Pulmonary artery endothelial cell (primary cell): ENCODE data around the gene FBN2. TPM values are rescaled to one million over a fixed set of nuclear protein-coding genes. Genes with fewer than 3 reads are reported as not detected.
"Not testable (repeated sequence)": the region's sequence is repeated elsewhere in the genome, so short reads cannot be mapped to it uniquely, and the experiment has no call there.

Experiments
- DNase-seq: peaks from one replicate; pipeline ENCODE4 v3.0.0-alpha.2; 2011; ENCODE audit warnings: low read depth, low spot score
- total RNA-seq: library from RNA; depleted of rRNA; stranded (reverse); fragments of >200 nt; gene quantifications from 2 replicates; pipeline ENCODE4 v1.2.3, GENCODE V29; 2014

Gene FBN2
- total RNA-seq, 1 donor from 2014 or later = 73.7 TPM

DNA sequence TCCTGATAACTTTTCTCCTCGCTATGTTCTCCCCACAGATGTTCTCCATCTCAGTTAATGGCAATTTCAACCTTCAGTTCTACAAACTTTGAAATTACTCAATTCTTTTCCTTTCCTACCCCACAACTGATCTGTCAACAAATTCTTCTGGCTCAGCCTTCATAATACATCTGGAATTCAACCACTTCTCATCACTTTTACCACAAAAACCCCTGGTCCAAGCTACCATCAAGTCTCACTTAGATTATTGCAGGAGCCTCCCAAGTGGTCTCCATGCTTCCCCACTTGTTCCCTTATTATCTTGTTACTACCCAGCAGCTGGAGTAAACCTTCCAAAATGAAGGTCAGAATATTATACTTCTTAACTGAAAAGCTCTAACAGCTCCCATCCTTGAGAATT, 110.1 kb downstream of the FBN2 start:
- DNase-seq = no peak

GRCh38 chr5:128426090-128426534, 111.9 kb downstream of the FBN2 start:
- DNase-seq = no peak

GRCh38 chr5:128424646-128425045, 113.4 kb downstream of the FBN2 start:
- DNase-seq = no peak

DNA sequence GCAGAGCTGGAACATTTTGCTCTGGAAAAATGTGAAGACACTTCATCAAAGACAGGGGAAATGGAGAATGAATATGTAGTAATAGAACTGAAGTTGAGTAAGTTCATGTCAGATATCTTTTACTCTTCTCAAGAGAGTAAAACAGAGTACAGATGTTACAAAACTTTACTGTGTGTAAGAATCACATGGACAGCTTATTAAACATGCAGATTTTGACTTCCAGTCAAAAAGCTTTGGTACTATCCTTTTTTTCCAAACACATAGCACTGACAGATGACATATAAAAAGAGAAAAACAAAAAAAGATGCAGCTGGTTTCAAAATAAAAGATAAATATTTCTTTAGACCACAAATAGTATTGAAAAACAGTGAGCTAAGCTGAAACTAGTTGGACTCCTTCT, 115.4 kb downstream of the FBN2 start:
- no peak for DNase-seq

GRCh38 chr5:128414469-128414868, 123.6 kb downstream of the FBN2 start:
- DNase-seq = no peak

GRCh38 chr5:128413356-128413755, 124.7 kb downstream of the FBN2 start:
- DNase-seq = no peak

GRCh38 chr5:128412145-128412930, 125.7 kb downstream of the FBN2 start:
- no peak for DNase-seq

- no peak for DNase-seq
Observed at GRCh38 chr5:128409166-128409800, 128.8 kb downstream of the FBN2 start.

DNA sequence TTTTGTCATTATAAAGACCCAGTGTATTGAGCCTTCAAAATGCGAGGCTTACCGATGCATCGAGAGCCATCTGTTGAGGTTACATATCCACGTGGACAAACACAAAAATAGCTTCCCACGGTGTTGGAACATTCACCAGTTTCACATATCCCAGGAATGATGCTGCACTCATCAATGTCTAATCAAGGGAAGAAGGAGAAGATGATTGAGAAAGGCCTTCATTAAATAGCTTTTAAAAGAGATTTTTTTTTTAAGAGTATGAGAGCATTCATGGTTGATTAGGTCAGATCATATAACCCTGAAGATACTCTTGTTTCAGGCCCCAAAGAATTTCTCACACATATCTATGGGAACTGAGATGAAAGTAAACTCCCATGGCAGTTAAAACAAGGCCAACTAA, 129.4 kb downstream of the FBN2 start:
- DNase-seq = no peak

DNA sequence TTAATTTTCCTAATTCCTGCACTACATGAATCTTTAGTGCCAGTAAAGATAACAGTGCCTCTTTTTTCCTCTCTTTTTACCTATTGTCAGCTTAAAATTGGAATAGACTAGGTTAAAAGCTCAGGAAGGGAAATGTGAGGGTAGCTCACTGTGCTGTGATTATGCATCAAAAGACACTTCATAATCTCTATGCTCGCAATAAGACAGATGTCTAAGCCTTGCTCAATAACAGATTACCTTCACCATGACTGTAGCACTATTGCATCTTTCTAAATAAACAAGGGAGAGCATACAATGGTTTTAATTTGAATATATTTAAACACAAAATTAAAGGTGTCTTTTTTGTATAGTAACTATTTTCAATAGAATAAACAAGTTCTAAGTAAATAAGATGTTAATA, 130.1 kb downstream of the FBN2 start:
- DNase-seq = no peak

- no peak for DNase-seq
Observed at GRCh38 chr5:128406803-128407202, 131.2 kb downstream of the FBN2 start.

DNA sequence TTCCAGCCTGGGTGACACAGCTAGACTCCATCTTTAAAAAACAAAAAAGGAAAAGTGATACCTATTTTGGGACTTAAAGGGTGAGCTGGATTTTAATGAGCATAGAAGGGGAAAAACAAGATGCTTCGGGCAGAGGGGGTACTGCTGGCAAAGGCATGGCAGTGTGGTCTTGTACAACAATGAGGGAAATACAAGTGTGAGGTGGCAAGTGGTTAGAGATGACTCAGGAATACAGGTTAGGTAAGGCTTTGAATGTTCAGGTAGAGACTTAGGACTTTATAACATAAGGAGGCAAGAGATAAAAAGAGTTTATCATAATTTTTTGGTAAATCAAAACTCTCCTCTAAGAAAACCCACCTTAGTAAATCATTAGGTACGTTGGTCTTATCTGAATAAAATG, 132.9 kb downstream of the FBN2 start:
- no peak for DNase-seq

DNA sequence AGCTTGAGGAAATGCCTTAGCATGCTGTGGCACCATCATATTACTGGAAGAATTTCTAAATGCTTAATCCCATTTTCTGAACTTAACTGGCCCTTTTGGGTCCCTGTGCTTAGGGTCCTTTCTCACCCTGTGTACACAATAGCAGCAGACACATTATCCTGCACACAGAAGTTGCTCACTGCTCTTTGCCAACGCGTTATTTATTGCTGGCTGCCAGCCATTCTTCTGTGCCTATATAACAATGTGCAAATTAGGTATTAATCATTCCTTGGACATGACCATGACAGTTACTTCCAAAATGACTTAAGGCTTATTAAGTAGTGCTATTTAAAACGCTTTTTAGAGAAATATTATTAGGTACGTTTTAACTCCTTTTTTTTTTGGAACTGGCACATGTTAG, 134.7 kb downstream of the FBN2 start:
- no peak for DNase-seq

- no peak for DNase-seq
Observed at GRCh38 chr5:128402506-128402905, 135.5 kb downstream of the FBN2 start.

DNA sequence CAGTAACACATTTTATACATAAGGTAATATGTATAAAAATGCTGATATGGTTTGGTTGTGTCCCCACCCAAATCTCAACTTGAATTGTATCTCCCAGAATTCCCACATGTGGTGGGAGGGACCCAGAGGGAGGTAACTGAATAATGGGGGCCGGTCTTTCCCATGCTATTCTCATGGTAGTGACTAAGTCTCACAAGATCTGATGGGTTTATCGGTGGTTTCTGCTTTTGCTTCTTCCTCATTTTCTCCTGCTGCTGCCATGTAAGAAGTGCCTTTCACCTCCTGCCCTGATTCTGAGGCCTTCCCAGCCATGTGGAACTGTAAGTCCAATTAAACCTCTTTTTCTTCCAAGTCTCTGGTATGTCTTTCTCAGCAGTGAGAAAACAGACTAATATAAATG, 137.3 kb downstream of the FBN2 start:
- not testable (repeated sequence) for DNase-seq

GRCh38 chr5:128399111-128399510, 138.9 kb downstream of the FBN2 start:
- DNase-seq = no peak

DNA sequence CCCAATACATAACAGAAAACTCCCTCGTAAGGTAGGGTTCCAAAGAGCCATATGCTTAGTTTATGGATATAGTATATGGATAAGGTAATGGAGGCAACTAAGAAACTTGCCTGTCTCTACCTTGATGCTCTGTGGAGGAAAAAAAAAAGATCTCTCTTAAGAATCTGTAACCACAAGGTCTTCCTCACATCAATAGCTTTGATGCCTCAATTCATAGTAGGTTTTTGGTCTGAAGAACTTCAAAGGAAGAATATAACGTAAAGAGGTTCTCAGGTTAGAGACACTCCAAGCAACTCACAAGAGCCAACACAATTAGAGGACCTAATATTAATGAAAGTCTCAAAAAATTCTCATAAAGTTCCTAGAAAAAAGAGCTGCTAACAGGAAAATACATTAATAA, 140.2 kb downstream of the FBN2 start:
- DNase-seq = no peak

DNA sequence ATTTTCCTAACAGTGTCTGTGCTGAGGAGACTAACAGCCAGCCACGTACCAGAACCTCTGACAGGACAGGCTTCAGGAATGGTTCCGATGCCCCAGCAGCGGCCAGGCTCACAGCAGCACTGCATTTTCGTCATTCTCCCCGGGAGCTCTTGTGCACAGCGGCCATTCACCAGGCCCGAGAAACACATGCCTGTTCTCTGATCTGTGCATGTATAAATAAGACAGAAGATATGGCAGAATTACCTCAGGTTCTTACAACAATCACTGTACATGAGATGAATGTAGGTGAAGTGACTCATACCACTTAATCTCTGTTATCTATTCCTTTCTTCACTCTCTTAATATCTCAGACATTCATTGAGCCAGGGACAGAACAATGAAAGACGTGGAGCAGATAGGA, 143.0 kb downstream of the FBN2 start:
- DNase-seq = no peak

DNA sequence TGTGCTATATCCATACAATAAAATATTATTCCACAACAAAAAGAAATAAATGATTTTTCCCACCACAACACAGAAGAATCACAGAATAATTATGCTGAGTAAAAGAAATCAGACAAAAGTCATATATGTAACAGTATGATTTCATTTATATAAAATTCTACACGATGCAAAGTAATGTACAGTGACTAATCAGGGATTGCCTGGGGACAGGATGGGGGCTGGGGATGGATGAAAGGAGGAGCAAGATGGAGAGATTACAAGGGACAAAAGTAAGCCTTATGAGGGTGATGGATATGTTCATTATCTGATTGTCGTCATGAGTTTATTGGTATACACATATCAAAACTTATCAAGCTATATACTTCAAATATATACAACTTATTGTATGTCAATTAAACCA, 154.0 kb downstream of the FBN2 start:
- no peak for DNase-seq

DNA sequence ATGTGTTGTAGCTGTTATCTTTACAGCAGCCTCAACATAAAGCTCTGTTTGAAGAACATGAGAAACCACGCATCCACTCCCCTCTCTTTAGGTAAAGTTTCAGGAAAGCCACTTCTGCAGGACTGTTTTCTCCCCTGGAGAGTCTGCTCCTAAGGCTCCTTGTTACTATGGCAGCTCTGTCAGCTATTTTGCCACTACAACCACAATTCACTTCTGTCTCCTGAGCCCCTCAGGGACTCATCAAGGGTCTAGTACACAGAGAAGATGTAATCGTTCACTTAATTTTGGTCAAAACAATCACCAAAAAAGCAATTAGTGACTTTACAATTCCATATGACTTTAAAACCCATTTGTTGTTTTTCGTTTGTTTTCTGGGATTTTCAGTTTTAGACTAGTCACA, 157.7 kb downstream of the FBN2 start:
- DNase-seq = no peak

GRCh38 chr5:128378632-128379031, 159.4 kb downstream of the FBN2 start:
- DNase-seq = no peak

DNA sequence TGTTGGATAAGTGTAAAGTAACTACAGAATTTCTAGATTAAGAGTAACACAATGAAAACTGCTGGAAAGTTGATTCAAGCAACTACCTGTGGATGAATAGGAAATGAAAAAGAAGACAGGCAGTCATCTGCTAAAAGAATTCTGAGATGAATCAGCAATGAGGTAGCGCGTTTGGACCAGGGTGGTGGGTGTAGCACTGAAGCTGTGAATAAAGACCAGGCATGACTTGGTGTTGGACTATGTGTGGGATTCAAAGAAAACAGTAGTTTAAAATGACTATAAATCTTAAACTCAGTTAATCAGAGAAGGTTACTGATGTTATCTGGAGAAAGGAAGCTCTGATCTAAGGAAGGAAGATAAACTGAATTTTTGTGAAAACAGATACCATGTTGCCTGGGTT, 159.8 kb downstream of the FBN2 start:
- DNase-seq = no peak

DNA sequence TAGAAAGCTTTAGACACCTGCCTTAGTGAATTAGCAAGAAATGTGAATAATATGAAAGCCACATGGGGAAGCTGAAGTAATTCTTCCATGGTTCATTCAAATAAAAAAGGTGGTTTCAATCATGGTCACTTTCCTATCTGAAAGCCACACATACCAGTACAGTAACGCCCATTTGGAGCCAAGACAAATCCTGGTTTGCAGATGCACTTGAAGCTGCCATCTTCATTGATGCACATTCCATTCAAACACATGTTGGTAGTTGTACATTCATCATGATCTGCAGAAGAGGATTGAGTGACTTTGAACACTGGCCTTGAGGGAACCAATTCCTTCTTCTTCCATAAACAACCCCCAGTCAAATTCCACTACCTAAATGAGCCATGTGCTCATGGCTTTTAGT, 161.5 kb downstream of the FBN2 start:
- DNase-seq = no peak
